ENCODE results near the gene TMEM239. TPM values are rescaled to one million over a fixed set of nuclear protein-coding genes. Genes with fewer than 3 reads are reported as not detected.

Gene TMEM239
- total and polyA plus RNA-seq, 2 of the 8 experiments (the other 6 are each of a cell fraction or from before 2014, with no cell fraction given) = not detected

DNA sequence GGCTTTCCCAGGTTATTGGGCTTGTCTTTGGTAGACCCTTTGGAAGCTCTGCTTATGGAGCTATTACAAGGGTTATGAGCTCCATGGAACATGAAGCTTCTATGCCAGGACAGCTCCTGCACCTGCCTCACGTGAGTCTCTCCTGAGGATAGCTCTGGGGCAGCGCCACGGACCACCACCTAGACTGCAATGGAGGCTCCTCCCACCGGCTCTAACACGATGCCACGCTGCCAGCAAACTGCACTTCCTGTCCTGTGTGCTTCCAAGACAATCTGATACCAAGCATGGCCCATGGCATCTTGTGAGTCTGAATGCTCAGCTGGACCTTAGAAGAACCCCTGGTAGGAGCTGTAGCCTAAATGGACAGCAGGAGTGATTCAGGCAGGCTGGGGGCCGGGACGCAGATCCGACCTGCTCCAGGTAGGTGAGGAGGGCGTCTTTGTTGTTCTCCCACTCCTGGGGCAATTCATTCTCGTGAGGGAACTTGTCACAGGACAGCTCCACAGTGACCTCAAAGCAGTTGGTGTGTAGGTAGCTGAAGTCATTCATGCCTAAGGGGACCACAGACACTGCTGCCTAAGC is 21.2 kb upstream of the TMEM239 start:
- 93% methylated on average over 11 of the region's 11 CpGs; no CpG with 5 or more reads in 1 of the 2 experiments for WGBS, 2 experiments (ENCODE audit: extremely low coverage in 1 of 2, insufficient coverage in 1 of 2, insufficient read length in 1 of 2, insufficient replicate concordance in 2 of 2, low coverage in 1 of 2, low lambda C conversion rate in 2 of 2, missing lambda C conversion rate in 1 of 2)
- CTCF ChIA-PET (ENCODE audit: partially characterized antibody) = interaction anchor here (1.5 to 2.8 kb wide), 2 partner anchors 14 to 40 kb away, joined by 4 to 18 read pairs; no protein-coding TSS in a partner anchor
- TF ChIP-seq RAD21 (IDR thresholded peaks at IDR 0.05 in 1 of 2, conservative IDR thresholded peaks at IDR 0.05 in 1 of 2; ENCODE audit: low read depth in 2 of 2, low read length in 2 of 2) (no peak), SIX5 (IDR thresholded peaks at IDR 0.05; ENCODE audit: low read depth, low read length) (no peak), ZNF274 (IDR thresholded peaks at IDR 0.05; ENCODE audit: borderline replicate concordance, extremely low read depth, low read length) (no peak), ASH2L (IDR thresholded peaks at IDR 0.05; ENCODE audit: low read length) (no peak), CHD1 (IDR thresholded peaks at IDR 0.05; ENCODE audit: low read depth, low read length) (no peak), CHD2 (IDR thresholded peaks at IDR 0.05; ENCODE audit: low read length) (no peak), MAFK (IDR thresholded peaks at IDR 0.05; ENCODE audit: low read depth, low read length) (no peak), SIRT6 (IDR thresholded peaks at IDR 0.05; ENCODE audit: low read length) (no peak), TEAD4 (IDR thresholded peaks at IDR 0.05; ENCODE audit: low read depth, low read length) (no peak), JUN (IDR thresholded peaks at IDR 0.05; ENCODE audit: low read depth, low read length) (no peak), NRF1 (IDR thresholded peaks at IDR 0.05; ENCODE audit: low read depth, low read length) (no peak), KDM5A (IDR thresholded peaks at IDR 0.05; ENCODE audit: low read length) (no peak), CTBP2 (IDR thresholded peaks at IDR 0.05; ENCODE audit: borderline replicate concordance, insufficient read depth, insufficient read length, low read length) (no peak)

More for the DNA sequence above, 21.2 kb upstream of the TMEM239 start:
- H3K79me1 ChIP-seq (ENCODE audit: low read depth, low read length) = no peaks in the 10 kb centered on the region; the same call in 1 of the 2 replicates
- H3K27ac ChIP-seq (ENCODE audit: low read depth, low read length) = no peak overlapping the region
- no peak overlapping the region for H2AK5ac ChIP-seq (ENCODE audit: low read depth, low read length)
- DNase-seq (ENCODE audit: low read depth in 1 of 2, low spot score in 2 of 2) (no peak), FAIRE-seq (no peak)
- H4K5ac ChIP-seq (ENCODE audit: insufficient read length, low read depth, low read length) = no peak overlapping the region
- no peak overlapping the region for H2BK12ac ChIP-seq (ENCODE audit: low read depth, low read length)
- H2BK15ac ChIP-seq (ENCODE audit: low read length) = no peak overlapping the region
- H3K4me3 ChIP-seq (ENCODE audit: extremely low read depth in 1 of 4, insufficient read depth in 2 of 4, low read depth in 3 of 4, low read length in 4 of 4) = no peak overlapping the region
- H4K91ac ChIP-seq (replicated peaks; ENCODE audit: insufficient read length, low read length) = no peak overlapping the region
- H3K9ac ChIP-seq (replicated peaks in 1 of 4; ENCODE audit: extremely low read depth in 1 of 4, low read depth in 3 of 4, low read length in 3 of 4) = no peak overlapping the region
- H3K79me2 ChIP-seq (ENCODE audit: control insufficient read depth in 1 of 2, insufficient read depth in 2 of 2, low read length in 2 of 2) = no peaks in the 10 kb centered on the region
- H3K56ac ChIP-seq (replicated peaks; ENCODE audit: insufficient read length, low read depth, low read length) = no peak overlapping the region
- H3K4me2 ChIP-seq (ENCODE audit: insufficient read depth in 1 of 2, low read depth in 2 of 2, low read length in 2 of 2) = no peak overlapping the region
- peaks cover 3% of the 10 kb centered on the region; the same call in 1 of the 2 replicates for H3K23me2 ChIP-seq (ENCODE audit: low read depth, low read length)
- peaks cover 11 to 35% (median 20%) of the 10 kb centered on the region in 4 experiments; a peak in 6 of 8 replicates for H3K36me3 ChIP-seq (ENCODE audit: control insufficient read depth in 2 of 4, insufficient read depth in 4 of 4, low read length in 3 of 4)
- H2BK120ac ChIP-seq (replicated peaks; ENCODE audit: low read depth, low read length) = no peak overlapping the region
- H3K27me3 ChIP-seq (replicated peaks in 1 of 4; ENCODE audit: control insufficient read depth in 3 of 4, extremely low read depth in 1 of 4, insufficient read depth in 3 of 4, low read length in 3 of 4) = peaks cover 0 to under 1% (median 0%) of the 10 kb centered on the region in 4 experiments; a peak in 2 of 7 replicates
- no peak overlapping the region for H2BK20ac ChIP-seq (ENCODE audit: low read length)
- no peaks in the 10 kb centered on the region for H3K9me3 ChIP-seq (ENCODE audit: insufficient read depth in 2 of 2, low read depth in 1 of 2, low read length in 1 of 2)
- H3K4me1 ChIP-seq (replicated peaks in 1 of 4; ENCODE audit: control insufficient read depth in 3 of 4, insufficient read depth in 4 of 4, low read length in 3 of 4) = peaks cover 0 to 10% (median 4%) of the 10 kb centered on the region in 4 experiments; a peak in 6 of 7 replicates
- H3K14ac ChIP-seq (ENCODE audit: insufficient read length) = no peak overlapping the region
- no peak overlapping the region for H3K23ac ChIP-seq (ENCODE audit: insufficient read length)
- POLR2A ChIA-PET (ENCODE audit: partially characterized antibody) = interaction anchor here (1.5 to 1.6 kb wide), 2 partner anchors 9 to 76 kb away, joined by 3 to 4 read pairs; no protein-coding TSS in a partner anchor
- H2BK5ac ChIP-seq (ENCODE audit: low read depth, low read length) = no peak overlapping the region
- H4K8ac ChIP-seq (ENCODE audit: extremely low read depth, insufficient read depth, low read length) = no peak overlapping the region; the same call in 1 of the 2 replicates
- H2AFZ ChIP-seq (ENCODE audit: low read length) = no peak overlapping the region
- H3K18ac ChIP-seq (ENCODE audit: extremely low read depth, low read length) = no peak overlapping the region
- H3K4ac ChIP-seq (replicated peaks; ENCODE audit: insufficient read length, low read depth, low read length) = no peak overlapping the region
- H4K20me1 ChIP-seq (replicated peaks in 1 of 2; ENCODE audit: control insufficient read depth in 1 of 2, insufficient read depth in 2 of 2, low read length in 2 of 2) = peaks cover 0 to 10% of the 10 kb centered on the region in 2 experiments

Measured in H1 (cell line).